Astrocyte of the spinal cord (primary cell): Measurements from ENCODE around the gene MGLL.

Experiments
- DNase-seq: peaks from one replicate; pipeline ENCODE4 v3.0.0; 2011; ENCODE audit warnings: low read depth, low spot score
- H3K4me3 ChIP-seq: 2 replicates; pipeline ENCODE4 v1.5.1; 2011; ENCODE audit warnings: low read depth, mild to moderate bottlenecking, low read length, moderate library complexity
- in situ Hi-C: cut with HindIII; loops from 2 replicates; pipeline ENCODE4 v1.10.0; 2017; ENCODE audit warnings: low sequenced_read_pairs
- TF ChIP-seq, protein P1 (sequence below): IDR thresholded peaks from 2 replicates; pipeline ENCODE4 v1.5.1; 2012; ENCODE audit warnings: low read depth, mild to moderate bottlenecking, low read length, inconsistent platforms

MGLL gene

DNA sequence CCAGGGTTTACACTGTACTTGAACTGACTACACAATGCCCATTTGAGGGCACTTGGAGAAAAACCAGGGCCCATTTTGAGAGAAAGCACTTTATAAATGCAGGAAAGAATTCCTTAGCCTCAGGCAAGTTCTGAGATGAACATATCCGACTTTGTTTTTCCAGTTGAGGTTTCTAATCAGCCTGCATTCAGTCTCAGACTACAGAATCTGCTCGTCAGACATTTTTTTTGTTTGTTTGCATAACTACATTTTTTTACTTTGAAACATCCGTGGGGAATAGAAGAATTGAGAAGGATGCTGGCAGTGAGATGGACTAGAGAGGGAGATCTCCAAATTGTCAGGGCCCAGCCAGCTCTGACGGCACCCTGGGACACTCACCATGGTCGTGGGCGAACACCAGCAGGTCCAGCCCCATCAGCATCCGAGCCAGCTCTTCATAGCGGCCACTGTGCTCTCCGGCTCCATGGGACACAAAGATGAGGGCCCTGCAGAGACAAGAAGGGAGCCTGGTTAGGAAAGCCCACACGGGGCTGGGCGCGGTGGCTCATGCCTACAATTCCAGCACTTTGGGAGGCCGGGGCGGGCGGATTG is 40.8 kb downstream of the MGLL start:
- in situ Hi-C loops, result no loop called here
- TF ChIP-seq, protein P1, sequence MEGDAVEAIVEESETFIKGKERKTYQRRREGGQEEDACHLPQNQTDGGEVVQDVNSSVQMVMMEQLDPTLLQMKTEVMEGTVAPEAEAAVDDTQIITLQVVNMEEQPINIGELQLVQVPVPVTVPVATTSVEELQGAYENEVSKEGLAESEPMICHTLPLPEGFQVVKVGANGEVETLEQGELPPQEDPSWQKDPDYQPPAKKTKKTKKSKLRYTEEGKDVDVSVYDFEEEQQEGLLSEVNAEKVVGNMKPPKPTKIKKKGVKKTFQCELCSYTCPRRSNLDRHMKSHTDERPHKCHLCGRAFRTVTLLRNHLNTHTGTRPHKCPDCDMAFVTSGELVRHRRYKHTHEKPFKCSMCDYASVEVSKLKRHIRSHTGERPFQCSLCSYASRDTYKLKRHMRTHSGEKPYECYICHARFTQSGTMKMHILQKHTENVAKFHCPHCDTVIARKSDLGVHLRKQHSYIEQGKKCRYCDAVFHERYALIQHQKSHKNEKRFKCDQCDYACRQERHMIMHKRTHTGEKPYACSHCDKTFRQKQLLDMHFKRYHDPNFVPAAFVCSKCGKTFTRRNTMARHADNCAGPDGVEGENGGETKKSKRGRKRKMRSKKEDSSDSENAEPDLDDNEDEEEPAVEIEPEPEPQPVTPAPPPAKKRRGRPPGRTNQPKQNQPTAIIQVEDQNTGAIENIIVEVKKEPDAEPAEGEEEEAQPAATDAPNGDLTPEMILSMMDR, result no peak
- peak; percentile 65 for DNase-seq
- no peak overlapping the region for H3K4me3 ChIP-seq

DNA sequence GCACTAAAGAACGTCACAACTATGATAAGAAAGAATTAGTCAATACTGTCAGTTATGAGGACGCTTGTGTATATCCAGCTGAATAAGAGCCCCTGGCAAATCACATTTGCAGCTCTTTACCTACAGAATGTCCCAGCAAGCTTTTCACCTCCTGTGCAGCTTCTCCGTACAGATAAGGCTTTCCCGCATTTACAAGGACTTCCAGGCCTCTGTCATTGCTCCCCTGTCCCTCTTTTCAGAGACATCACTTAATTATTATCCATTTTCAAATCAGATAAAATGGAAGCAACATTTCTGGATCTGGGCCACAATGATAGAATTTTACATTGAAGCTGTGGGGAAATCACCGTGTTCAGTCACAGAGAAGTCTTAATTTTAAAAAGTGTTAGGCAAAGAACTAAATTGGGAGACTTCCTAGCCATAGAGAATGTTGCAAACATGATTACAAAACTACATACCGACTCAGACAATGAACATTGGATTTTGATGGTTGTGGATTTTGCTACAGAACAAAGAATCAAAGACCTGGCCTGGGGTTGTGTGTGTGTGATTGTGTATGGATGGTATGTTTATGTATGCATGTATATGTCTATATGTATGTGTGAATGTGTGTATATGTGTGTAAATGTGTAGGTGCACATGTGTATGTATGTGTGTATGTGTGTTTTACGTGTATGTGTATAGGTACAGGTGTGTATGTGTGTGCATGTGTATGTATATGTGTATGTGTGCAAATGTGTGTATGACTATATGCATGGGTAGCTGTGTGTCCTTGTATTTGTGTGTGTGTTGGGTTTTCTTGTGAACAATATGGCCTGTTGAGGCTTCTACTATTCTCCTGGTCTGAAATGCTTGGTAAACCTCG is 41.5 kb downstream of the MGLL start:
- in situ Hi-C loops, result no loop called here
- TF ChIP-seq, protein P1, result no peak
- DNase-seq, result no peak
- no peak overlapping the region for H3K4me3 ChIP-seq

DNA sequence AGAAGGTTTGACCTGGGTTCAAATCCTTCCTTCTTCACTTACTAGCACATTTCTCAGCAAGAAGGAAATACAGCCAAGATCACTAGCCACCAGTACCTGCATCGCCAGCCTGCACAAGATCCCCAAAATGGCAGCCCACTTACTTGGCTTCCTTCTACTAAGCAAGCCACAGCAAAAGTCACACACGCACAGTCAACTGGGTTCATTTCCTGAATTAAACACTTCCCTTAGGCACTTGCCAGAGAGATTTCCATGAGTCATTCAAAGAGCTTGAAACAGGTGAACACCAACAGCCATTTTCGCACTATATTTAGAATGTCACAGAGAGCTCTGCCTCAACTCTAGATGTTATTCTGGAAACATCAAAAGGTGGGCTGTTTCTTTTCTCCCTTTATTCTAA is 42.6 kb downstream of the MGLL start:
- no peak overlapping the region for H3K4me3 ChIP-seq
- in situ Hi-C loops, result no loop called here
- peak; percentile 48 for DNase-seq
- TF ChIP-seq, protein P1, result no peak

DNA sequence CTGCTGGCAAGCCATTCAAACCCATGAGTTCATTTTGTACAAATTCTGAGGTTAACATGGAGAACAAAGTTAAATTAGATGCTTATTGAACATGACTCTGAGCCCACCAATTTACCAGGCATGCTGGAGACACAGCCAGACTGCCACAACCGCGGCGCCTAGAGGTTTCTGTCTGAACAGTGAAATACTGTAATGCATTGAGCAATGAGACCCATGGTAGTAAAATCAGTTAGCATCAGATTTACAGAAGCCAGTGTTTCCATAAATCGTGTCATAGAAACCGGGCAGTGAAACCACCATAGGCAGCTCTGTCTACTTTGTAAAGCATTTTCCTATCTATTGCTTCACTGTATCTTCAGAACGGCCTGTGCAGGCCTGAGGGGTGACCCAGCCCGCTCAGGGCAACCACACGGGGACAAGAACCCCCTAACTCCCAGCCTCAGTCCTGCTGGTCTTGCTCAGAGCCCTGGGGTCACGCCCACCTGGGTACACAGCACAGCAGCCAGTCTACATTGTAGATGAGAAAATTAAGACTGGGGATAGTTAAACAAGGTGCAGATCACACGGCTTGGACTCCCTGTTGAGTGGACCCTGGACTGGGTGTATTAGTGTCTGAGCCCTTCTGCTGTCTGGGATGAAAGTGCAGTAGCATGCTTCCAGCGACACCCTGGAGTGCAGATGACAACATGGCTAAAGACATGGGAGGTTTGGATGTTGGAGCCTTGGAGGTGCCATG is 44.2 kb downstream of the MGLL start:
- H3K4me3 ChIP-seq, result no peak overlapping the region
- DNase-seq, result no peak
- TF ChIP-seq, protein P1, result no peak
- in situ Hi-C loops, result no loop called here

DNA sequence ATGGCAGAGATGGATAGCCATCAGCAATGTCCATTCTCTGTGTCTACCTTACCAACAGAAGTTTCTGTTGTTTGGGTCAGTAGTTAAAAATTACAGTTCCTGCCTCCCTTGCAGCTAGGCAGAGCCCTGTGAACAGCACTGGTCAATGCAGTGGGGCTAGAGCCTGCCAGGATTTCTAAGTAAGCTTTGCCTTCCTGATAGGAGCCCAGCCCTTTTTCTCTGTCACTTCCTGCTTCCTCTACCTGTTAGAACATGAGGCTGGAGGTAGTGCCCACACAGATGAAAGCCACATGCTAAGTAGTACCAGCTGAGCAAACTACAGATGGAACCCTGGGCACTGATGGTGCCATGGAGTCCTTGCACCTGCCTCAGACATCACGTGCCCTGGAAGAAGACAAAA is 45.0 kb downstream of the MGLL start:
- H3K4me3 ChIP-seq, result no peak overlapping the region
- no peak for DNase-seq
- TF ChIP-seq, protein P1, result no peak
- in situ Hi-C loops, result no loop called here

DNA sequence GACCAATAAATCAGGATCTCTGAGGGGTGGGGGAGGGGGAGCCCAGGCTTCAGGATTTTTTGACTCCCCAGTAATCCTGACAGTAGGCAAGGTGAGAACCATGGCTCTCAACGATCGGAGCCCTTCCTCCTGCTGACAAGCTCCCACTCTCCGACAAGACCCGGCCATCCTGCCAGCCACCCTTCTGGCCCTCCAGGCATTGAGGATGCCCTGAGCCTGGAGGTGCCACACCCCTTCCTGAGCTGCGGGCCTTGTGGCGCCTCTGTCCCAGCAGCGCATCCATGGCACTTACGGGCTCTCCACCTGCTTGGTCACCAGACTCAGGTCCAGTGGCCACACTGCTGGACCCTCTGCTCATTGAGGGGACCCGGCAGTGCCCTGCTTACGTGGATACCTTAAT is 46.0 kb downstream of the MGLL start:
- TF ChIP-seq, protein P1, result no peak

More for the DNA sequence above, 46.0 kb downstream of the MGLL start:
- no peak for DNase-seq
- in situ Hi-C loops, result no loop called here
- H3K4me3 ChIP-seq, result no peak overlapping the region
